ENCODE data around the gene FUT9. TPM values are rescaled to one million over a fixed set of nuclear protein-coding genes. Genes with fewer than 3 reads are reported as not detected.

The FUT9 gene
- total RNA-seq, 1 donor from 2014 or later = 6.3 TPM

- Mint-ChIP-seq H3K36me3 (no peaks in the 10 kb centered on the region), H3K27me3 (ENCODE audit: insufficient read depth, low read depth) (no peaks in the 10 kb centered on the region), H3K4me1 (no peaks in the 10 kb centered on the region), H3K4me3 (no peak overlapping the region), H3K9me3 (no peaks in the 10 kb centered on the region), H3K27ac (no peak overlapping the region)
- no peaks in the 10 kb centered on the region for H3K36me3 ChIP-seq
- no peak overlapping the region for H3K9ac ChIP-seq
- no peaks in the 10 kb centered on the region for H3K27me3 ChIP-seq
- TF ChIP-seq EZH2 (IDR thresholded peaks at IDR 0.05) (no peak), CTCF (IDR thresholded peaks at IDR 0.05) (no peak), EZH2phosphoT487 (IDR thresholded peaks at IDR 0.05) (no peak)
- no peak overlapping the region for H3K4me3 ChIP-seq
- DNase-seq (ENCODE audit: low spot score) = no peak
- H2AFZ ChIP-seq (replicated peaks) = no peak overlapping the region
- no peak overlapping the region for H3K4me2 ChIP-seq
- H4K20me1 ChIP-seq (ENCODE audit: low read depth) = no peaks in the 10 kb centered on the region
- no peaks in the 10 kb centered on the region for H3K4me1 ChIP-seq
- no peak overlapping the region for H3K27ac ChIP-seq
- no peaks in the 10 kb centered on the region for H3K9me3 ChIP-seq (ENCODE audit: low read depth)
- no peaks in the 10 kb centered on the region for H3F3A ChIP-seq (ENCODE audit: low read depth)
- no peaks in the 10 kb centered on the region for H3K79me2 ChIP-seq (ENCODE audit: low read depth)
These were observed 196.3 kb downstream of the FUT9 start for GRCh38 chr6:96212066-96212465.

- Histone ChIP-seq H3K9ac (no peak overlapping the region), H3K36me3 (no peaks in the 10 kb centered on the region), H3F3A (ENCODE audit: low read depth) (no peaks in the 10 kb centered on the region), H2AFZ (replicated peaks) (no peak overlapping the region), H3K4me3 (no peak overlapping the region), H3K27ac (no peak overlapping the region), H3K79me2 (ENCODE audit: low read depth) (no peaks in the 10 kb centered on the region), H3K9me3 (ENCODE audit: low read depth) (no peaks in the 10 kb centered on the region), H4K20me1 (ENCODE audit: low read depth) (no peaks in the 10 kb centered on the region), H3K4me1 (no peaks in the 10 kb centered on the region), H3K4me2 (no peak overlapping the region), H3K27me3 (no peaks in the 10 kb centered on the region)
- no peak overlapping the region for H3K27ac Mint-ChIP-seq
- H3K9me3 Mint-ChIP-seq = no peaks in the 10 kb centered on the region
- no peaks in the 10 kb centered on the region for H3K4me1 Mint-ChIP-seq
- no peaks in the 10 kb centered on the region for H3K27me3 Mint-ChIP-seq (ENCODE audit: insufficient read depth, low read depth)
- H3K4me3 Mint-ChIP-seq = no peak overlapping the region
- DNase-seq (ENCODE audit: low spot score) = no peak
- TF ChIP-seq CTCF (IDR thresholded peaks at IDR 0.05) (no peak), EZH2 (IDR thresholded peaks at IDR 0.05) (no peak), EZH2phosphoT487 (IDR thresholded peaks at IDR 0.05) (no peak)
- H3K36me3 Mint-ChIP-seq = no peaks in the 10 kb centered on the region
These were observed 198.0 kb downstream of the FUT9 start for GRCh38 chr6:96213784-96214183.

- no peaks in the 10 kb centered on the region for H3K27me3 ChIP-seq
- Mint-ChIP-seq H3K9me3 (peaks cover 3% of the 10 kb centered on the region), H3K36me3 (no peaks in the 10 kb centered on the region), H3K4me3 (no peak overlapping the region), H3K27ac (no peak overlapping the region), H3K27me3 (ENCODE audit: insufficient read depth, low read depth) (no peaks in the 10 kb centered on the region), H3K4me1 (peaks cover 10% of the 10 kb centered on the region)
- no peak overlapping the region for H3K4me2 ChIP-seq
- no peak overlapping the region for H3K4me3 ChIP-seq
- no peak overlapping the region for H3K9ac ChIP-seq
- no peak overlapping the region for H3K27ac ChIP-seq
- H3K36me3 ChIP-seq = no peaks in the 10 kb centered on the region
- no peaks in the 10 kb centered on the region for H3K4me1 ChIP-seq
- no peak for DNase-seq (ENCODE audit: low spot score)
- no peak for TF ChIP-seq EZH2phosphoT487 (IDR thresholded peaks at IDR 0.05)
- no peak for TF ChIP-seq CTCF (IDR thresholded peaks at IDR 0.05)
- TF ChIP-seq EZH2 (IDR thresholded peaks at IDR 0.05) = no peak
- H3F3A ChIP-seq (ENCODE audit: low read depth) = no peaks in the 10 kb centered on the region
- no peaks in the 10 kb centered on the region for H4K20me1 ChIP-seq (ENCODE audit: low read depth)
- no peak overlapping the region for H2AFZ ChIP-seq (replicated peaks)
- no peaks in the 10 kb centered on the region for H3K79me2 ChIP-seq (ENCODE audit: low read depth)
- H3K9me3 ChIP-seq (ENCODE audit: low read depth) = no peaks in the 10 kb centered on the region
These were observed 207.9 kb downstream of the FUT9 start for GRCh38 chr6:96223695-96224094.

Data from neural progenitor cell (in vitro differentiated cells).